Caco-2 (cell line): ENCODE data around the gene IL17C. TPM values are rescaled to one million over a fixed set of nuclear protein-coding genes. Genes with fewer than 3 reads are reported as not detected.

Source experiments
- BruUV-seq: library from RNA; stranded (reverse); fragments of 400-500 nt; replicated peaks from 2 replicates; lab custom pipeline; 2021; lab: Mats Ljungman, UMichigan
- CTCF ChIA-PET: fragments of 300-600 bp; sonication (Branson Sonifier 250); formaldehyde crosslinking; loops from one replicate; lab custom pipeline; 2022; ENCODE audit warnings: antibody characterized with exemption; lab: Charles Lee
- POLR2A ChIA-PET: fragments of 300-600 bp; sonication (Branson Sonifier 250); formaldehyde crosslinking; loops from one replicate; lab custom pipeline; 2022; ENCODE audit warnings: antibody characterized with exemption; lab: Charles Lee
- DNase-seq, 2 experiments: peaks; one replicate each; pipeline versions ENCODE4 v3.0.0 to v3.0.0-alpha.2; 2020 to 2022
- H3K27me3 ChIP-seq: replicated peaks from 2 replicates; pipeline ENCODE4 v1.6.0; 2011; ENCODE audit warnings: low read length; ENCODE audit not compliant: control insufficient read depth, insufficient read depth
- H3K36me3 ChIP-seq: 2 replicates; pipeline ENCODE4 v1.5.1; 2011; ENCODE audit warnings: low read length; ENCODE audit not compliant: control insufficient read depth, insufficient read depth
- H3K4me1 ChIP-seq: fragments of 250-450 bp; sonication (Bioruptor Pico); 2 replicates; pipeline ENCODE4 v1.5.1; 2020; ENCODE audit warnings: mild to moderate bottlenecking
- H3K4me3 ChIP-seq: 2 replicates; pipeline ENCODE4 v1.5.1; 2011; ENCODE audit warnings: low read depth, mild to moderate bottlenecking, control low read depth, low read length
- H3K9me3 ChIP-seq: fragments of 250-450 bp; sonication (Bioruptor Pico); 2 replicates; pipeline ENCODE4 v1.5.1; 2020; ENCODE audit warnings: mild to moderate bottlenecking, moderate library complexity
- H3K27ac Mint-ChIP-seq: one replicate; pipeline ENCODE4 v1.8.0; 2022; ENCODE audit warnings: mixed read lengths; ENCODE audit not compliant: unreplicated experiment
- H3K27me3 Mint-ChIP-seq: one replicate; pipeline ENCODE4 v1.8.0; 2022; ENCODE audit warnings: mixed read lengths; ENCODE audit not compliant: insufficient read depth, unreplicated experiment
- H3K36me3 Mint-ChIP-seq: one replicate; pipeline ENCODE4 v1.8.0; 2022; ENCODE audit warnings: mild to moderate bottlenecking, mixed read lengths; ENCODE audit not compliant: insufficient read depth, unreplicated experiment
- H3K4me1 Mint-ChIP-seq: one replicate; pipeline ENCODE4 v1.8.0; 2022; ENCODE audit warnings: low read depth, mixed read lengths; ENCODE audit not compliant: unreplicated experiment
- H3K4me3 Mint-ChIP-seq: one replicate; pipeline ENCODE4 v1.8.0; 2022; ENCODE audit warnings: mild to moderate bottlenecking, moderate library complexity, mixed read lengths; ENCODE audit not compliant: unreplicated experiment
- H3K9me3 Mint-ChIP-seq: one replicate; pipeline ENCODE4 v1.8.0; 2022; ENCODE audit warnings: mixed read lengths; ENCODE audit not compliant: unreplicated experiment
- CTCF ChIP-seq, 2 experiments: fragments of 200-600 bp in 1 of 2; IDR thresholded peaks; 1 replicate in 1 of 2; 2 replicates in 1 of 2; pipeline versions ENCODE4 v1.5.1 to v1.8.0; 2011 to 2022; ENCODE audit warnings: antibody characterized with exemption in 1 of 2, control low read depth in 1 of 2, inconsistent platforms in 1 of 2, low read depth in 1 of 2, low read length in 1 of 2, mild to moderate bottlenecking in 1 of 2, moderate library complexity in 1 of 2; ENCODE audit not compliant: insufficient read depth in 1 of 2, severe bottlenecking in 1 of 2, unreplicated experiment in 1 of 2
- intact Hi-C: fragments of 100-400 bp; cut with micrococcal nuclease; formaldehyde crosslinking; loops from one replicate; pipeline ENCODE4 v1.10.0; 2022; ENCODE audit not compliant: unreplicated experiment
- total RNA-seq: library from RNA; stranded (reverse); gene quantifications from 2 replicates; pipeline ENCODE4 v1.2.3, GENCODE V29; 2022

IL17C gene
- total RNA-seq, 1 experiment from 2014 or later: not detected

- DNase-seq: no peak
- no peak overlapping the region for H3K27ac Mint-ChIP-seq
These were observed 18.2 kb upstream of the IL17C start for GRCh38 chr16:88619859-88620815.

GRCh38 chr16:88622125-88622524 is 16.2 kb upstream of the IL17C start:
- BruUV-seq: no TSS peak
- Mint-ChIP-seq H3K36me3 (peaks cover 97% of the 10 kb centered on the region), H3K27me3 (no peaks in the 10 kb centered on the region), H3K4me1 (peaks cover 14% of the 10 kb centered on the region), H3K27ac (no peak overlapping the region), H3K4me3 (no peak overlapping the region), H3K9me3 (no peaks in the 10 kb centered on the region)
- no peak for TF ChIP-seq CTCF (IDR thresholded peaks at IDR 0.05; ENCODE audit: insufficient read depth in 1 of 2, low read depth in 1 of 2, low read length in 1 of 2, severe bottlenecking in 1 of 2, unreplicated experiment in 1 of 2)
- Histone ChIP-seq H3K4me3 (no peak overlapping the region), H3K9me3 (no peaks in the 10 kb centered on the region), H3K4me1 (peaks cover 10% of the 10 kb centered on the region; the same call in 1 of the 2 replicates), H3K27me3 (no peaks in the 10 kb centered on the region), H3K36me3 (peaks cover 12% of the 10 kb centered on the region)
- no peak for DNase-seq
- ChIA-PET CTCF (no interaction called here), POLR2A (no interaction called here)
- intact Hi-C loops: no loop called here

More at GRCh38 chr16:88619859-88620815, 18.2 kb upstream of the IL17C start:
- no TSS peak for BruUV-seq
- no peak overlapping the region for H3K4me3 Mint-ChIP-seq
- TF ChIP-seq CTCF (IDR thresholded peaks at IDR 0.05; ENCODE audit: insufficient read depth in 1 of 2, low read depth in 1 of 2, low read length in 1 of 2, severe bottlenecking in 1 of 2, unreplicated experiment in 1 of 2): no peak
- peaks cover 10% of the 10 kb centered on the region; the same call in 1 of the 2 replicates for H3K4me1 ChIP-seq
- ChIA-PET CTCF (interaction anchor here (0.5 kb wide), 1 partner anchor 153 kb away, joined by 3 read pairs; no protein-coding TSS in a partner anchor), POLR2A (no interaction called here)
- H3K36me3 Mint-ChIP-seq: peaks cover 86% of the 10 kb centered on the region
- intact Hi-C loops: no loop called here
- H3K27me3 Mint-ChIP-seq: no peaks in the 10 kb centered on the region
- H3K4me1 Mint-ChIP-seq: peaks cover 21% of the 10 kb centered on the region
- no peaks in the 10 kb centered on the region for H3K9me3 Mint-ChIP-seq
- H3K36me3 ChIP-seq: peaks cover 9% of the 10 kb centered on the region
- H3K4me3 ChIP-seq: no peak overlapping the region
- no peaks in the 10 kb centered on the region for H3K9me3 ChIP-seq
- no peaks in the 10 kb centered on the region for H3K27me3 ChIP-seq

GRCh38 chr16:88622866-88623265 is 15.5 kb upstream of the IL17C start:
- no peak overlapping the region for H3K4me3 Mint-ChIP-seq
- Histone ChIP-seq H3K9me3 (no peaks in the 10 kb centered on the region), H3K4me3 (no peak overlapping the region), H3K4me1 (peaks cover 7% of the 10 kb centered on the region; the same call in 1 of the 2 replicates), H3K36me3 (peaks cover 12% of the 10 kb centered on the region), H3K27me3 (no peaks in the 10 kb centered on the region)
- ChIA-PET CTCF (no interaction called here), POLR2A (no interaction called here)
- no peak for DNase-seq
- intact Hi-C loops: no loop called here
- no peaks in the 10 kb centered on the region for H3K9me3 Mint-ChIP-seq
- no peaks in the 10 kb centered on the region for H3K27me3 Mint-ChIP-seq
- no peak for TF ChIP-seq CTCF (IDR thresholded peaks at IDR 0.05; ENCODE audit: insufficient read depth in 1 of 2, low read depth in 1 of 2, low read length in 1 of 2, severe bottlenecking in 1 of 2, unreplicated experiment in 1 of 2)
- H3K36me3 Mint-ChIP-seq: peaks cover 96% of the 10 kb centered on the region
- H3K4me1 Mint-ChIP-seq: peaks cover 8% of the 10 kb centered on the region
- H3K27ac Mint-ChIP-seq: no peak overlapping the region
- BruUV-seq: no TSS peak
